GM12878 (cell line): ENCODE data around the gene TNFRSF8. TPM values are rescaled to one million over a fixed set of nuclear protein-coding genes. Genes with fewer than 3 reads are reported as not detected.

Experiments used
- ATAC-seq: fragments of 200-7000 bp; cut with Tn5 transposase; 3 replicates; pipeline ENCODE4 v1.9.1; 2020; ENCODE audit warnings: mild to moderate bottlenecking, moderate library complexity
- BruUV-seq: library from RNA; stranded (reverse); fragments of 400-500 nt; replicated peaks from 2 replicates; lab custom pipeline; 2021; lab: Mats Ljungman, UMichigan
- CTCF ChIA-PET: fragments of 300-600 bp; sonication (Branson Sonifier 250); formaldehyde crosslinking; extraction: SDS; loops from one replicate; lab custom pipeline; 2021; ENCODE audit warnings: inconsistent platforms; lab: Yijun Ruan, JAX
- POLR2A ChIA-PET: fragments of 350-600 bp; formaldehyde crosslinking; extraction: SDS; loops from one replicate; lab custom pipeline; 2021; ENCODE audit warnings: inconsistent platforms; lab: Charles Lee
- RAD21 ChIA-PET: fragments of 300-600 bp; sonication (Branson Sonifier 250); formaldehyde crosslinking; loops from one replicate; lab custom pipeline; 2023; ENCODE audit warnings: antibody characterized with exemption; ENCODE audit not compliant: unreplicated experiment; lab: Charles Lee
- SMC1A ChIA-PET: fragments of 300-600 bp; sonication (Branson Sonifier 250); formaldehyde crosslinking; loops from one replicate; lab custom pipeline; 2023; ENCODE audit not compliant: unreplicated experiment, uncharacterized antibody; lab: Charles Lee
- DNase-seq: peaks from one replicate; pipeline ENCODE4 v3.0.0-alpha.2; 2011; ENCODE audit warnings: low read depth, low spot score
- FAIRE-seq: peaks from 3 replicates; lab custom pipeline; 2011; peaks lifted over from hg19 to GRCh38; lab: Jason Lieb, UNC
- H2AFZ ChIP-seq: 2 replicates; pipeline ENCODE4 v1.6.0; 2011; ENCODE audit warnings: low read depth, low read length, control low read depth; ENCODE audit not compliant: control insufficient read depth
- H3K27ac ChIP-seq: 2 replicates; pipeline ENCODE4 v1.5.1; 2011; ENCODE audit warnings: control low read depth; ENCODE audit not compliant: control insufficient read depth, insufficient read depth
- H3K27me3 ChIP-seq, 2 experiments: replicated peaks in 1 of 2; 2 replicates each; pipeline versions ENCODE4 v1.6.0 to v1.6.1; 2011; ENCODE audit warnings: low read length in 1 of 2; ENCODE audit not compliant: control insufficient read depth in 2 of 2, insufficient read depth in 2 of 2
- H3K36me3 ChIP-seq, 2 experiments: 2 replicates each; pipeline ENCODE4 v1.5.1; 2011; ENCODE audit warnings: low read length in 1 of 2; ENCODE audit not compliant: control insufficient read depth in 2 of 2, insufficient read depth in 2 of 2
- H3K4me1 ChIP-seq: 2 replicates; pipeline ENCODE4 v1.6.1; 2011; ENCODE audit warnings: mild to moderate bottlenecking, low read length, moderate library complexity, mixed read lengths; ENCODE audit not compliant: control insufficient read depth, insufficient read depth
- H3K4me2 ChIP-seq: 2 replicates; pipeline ENCODE4 v1.6.0; 2011; ENCODE audit warnings: control low read depth; ENCODE audit not compliant: control insufficient read depth, insufficient read depth
- H3K4me3 ChIP-seq: fragments of 200-600 bp; sonication (generic); 2 replicates; pipeline ENCODE4 v1.5.1; 2016
- H3K79me2 ChIP-seq: 2 replicates; pipeline ENCODE4 v1.6.0; 2011; ENCODE audit warnings: low read length; ENCODE audit not compliant: control insufficient read depth, insufficient read depth
- H3K9ac ChIP-seq: 2 replicates; pipeline ENCODE4 v1.8.0; 2011; ENCODE audit warnings: low read length, control low read depth, mixed read lengths; ENCODE audit not compliant: control insufficient read depth, insufficient read depth
- H3K9me3 ChIP-seq: replicated peaks from 3 replicates; pipeline ENCODE4 v1.5.1; 2011; ENCODE audit warnings: mild to moderate bottlenecking, low read length; ENCODE audit not compliant: control insufficient read depth, insufficient read depth
- H4K20me1 ChIP-seq: 2 replicates; pipeline ENCODE4 v1.6.0; 2011; ENCODE audit not compliant: control insufficient read depth, insufficient read depth
- BACH1 ChIP-seq: fragments of 450-650 bp; IDR thresholded peaks from 2 replicates; pipeline ENCODE4 v1.6.1; 2017; ENCODE audit warnings: mild to moderate bottlenecking, borderline replicate concordance
- BCL3 ChIP-seq: IDR thresholded peaks from 2 replicates; pipeline ENCODE4 v1.6.1; 2011; ENCODE audit warnings: borderline replicate concordance, low read depth, mild to moderate bottlenecking, moderate library complexity, low read length; ENCODE audit not compliant: insufficient read depth, poor library complexity, severe bottlenecking
- CBX3 ChIP-seq: fragments of 200-600 bp; sonication (generic); IDR thresholded peaks from 2 replicates; pipeline ENCODE4 v1.6.1; 2016; ENCODE audit warnings: low read depth, borderline replicate concordance
- CHD1 ChIP-seq: IDR thresholded peaks from 2 replicates; pipeline ENCODE4 v1.6.1; 2012; ENCODE audit warnings: low read depth, low read length, improper control_type of control experiment
- IRF4 ChIP-seq: IDR thresholded peaks from 2 replicates; pipeline ENCODE4 v1.6.1; 2011; ENCODE audit warnings: low read depth, low read length
- ZNF24 ChIP-seq: fragments of 450-650 bp; IDR thresholded peaks from 2 replicates; pipeline ENCODE4 v1.6.1; 2017; ENCODE audit warnings: antibody characterized with exemption, mild to moderate bottlenecking
- WGBS: methylation state at CpG from one replicate; pipeline ENCODE4 v1.1.6; 2016; ENCODE audit warnings: low lambda C conversion rate; ENCODE audit not compliant: insufficient replicate concordance, insufficient coverage; ENCODE audit errors: missing lambda C conversion rate; 5-methylcytosine and 5-hydroxymethylcytosine counted together
- in situ Hi-C: fragments of 300-500 bp; cut with MboI; formaldehyde crosslinking; loops from 9 replicates; pipeline ENCODE4 v1.14.3; 2018; ENCODE audit warnings: mixed read lengths
- intact Hi-C: fragments of 100-400 bp; cut with micrococcal nuclease; formaldehyde crosslinking; loops from one replicate; pipeline ENCODE4 v1.14.2; 2022; ENCODE audit not compliant: unreplicated experiment
- polyA plus RNA-seq, 11 experiments: library from polyadenylated mRNA; depleted of rRNA in 4 of 11; unstranded in 6 of 11; stranded (reverse) in 5 of 11; fragments of >200 nt; fragmentation: Nextera tagmentation in 4 of 11; fragmentation: Illumina TruSeq in 1 of 11; extraction: Ambion mirVana in 4 of 11; extraction: Trizol in 1 of 11; gene quantifications; 1 replicate in 1 of 11; 2 replicates in 10 of 11; pipeline versions ENCODE4 v1.2.1 to v1.2.3, GENCODE V29; 2011 to 2016; ENCODE audit warnings: inconsistent platforms in 2 of 11, missing spikeins in 2 of 11, low read depth in 1 of 11
- total RNA-seq, 4 experiments: library from RNA; depleted of rRNA in 3 of 4; stranded (reverse); fragments of >200 nt in 3 of 4; fragmentation: Illumina TruSeq in 1 of 4; extraction: Trizol in 1 of 4; gene quantifications; 2 replicates each; pipeline versions ENCODE4 v1.2.1 to v1.2.3, GENCODE V29; 2013 to 2021

The TNFRSF8 gene
- total and polyA plus RNA-seq, 10 of the 15 experiments (the other 5 are each of a cell fraction or from before 2014, with no cell fraction given): 9.8 to 114 (median 58.8) TPM

- TF ChIP-seq CBX3: no peak
These were observed 87.5 kb downstream of the TNFRSF8 start (continued) for GRCh38 chr1:12150456-12151200.

- Histone ChIP-seq H4K20me1 (no peaks in the 10 kb centered on the region), H3K4me1 (peaks cover 76% of the 10 kb centered on the region), H2AFZ (no peak overlapping the region), H3K79me2 (no peaks in the 10 kb centered on the region), H3K9me3 (no peaks in the 10 kb centered on the region), H3K27me3 (no peaks in the 10 kb centered on the region), H3K27ac (peak overlapping the region; percentile 84), H3K4me3 (no peak overlapping the region), H3K36me3 (no peaks in the 10 kb centered on the region), H3K9ac (no peak overlapping the region; the same call in 1 of the 2 replicates), H3K4me2 (peak overlapping the region; percentile 75)
- CTCF ChIA-PET: interaction anchor here (1.4 to 6.9 kb wide), 5 partner anchors 11 to 57 kb away, joined by 4 to 47 read pairs (median 6); no protein-coding TSS in a partner anchor
- WGBS: 100% methylated on average over 2 of the region's 2 CpGs
- intact Hi-C loops (no loop called here), in situ Hi-C loops (loop anchor here (25.0 kb wide), 1 partner anchor 1586 kb away; no protein-coding TSS in a partner anchor)
- POLR2A ChIA-PET: interaction anchor here (1.3 to 11.6 kb wide), 5 partner anchors 10 to 241 kb away, joined by 3 to 166 read pairs (median 35); no protein-coding TSS in a partner anchor
- TF ChIP-seq BACH1 (no peak), CHD1 (0 out of 2 replicates have a peak, but pooled peaks have one; percentile 7), IRF4 (no peak), ZNF24 (peak; percentile 94), BCL3 (no peak)
- DNase-seq: no peak
- RAD21 ChIA-PET: interaction anchor here (2.1 to 12.5 kb wide), 5 partner anchors 10 to 50 kb away, joined by 7 to 119 read pairs (median 116); partner anchors contain the start of gene TNFRSF1B
- no peak for ATAC-seq
- no peak for FAIRE-seq
- no TSS peak for BruUV-seq
- SMC1A ChIA-PET: interaction anchor here (1.0 to 19.3 kb wide), 6 partner anchors 12 to 72 kb away, joined by 3 to 347 read pairs (median 12); partner anchors contain the start of gene TNFRSF1B
These were observed 88.4 kb downstream of the TNFRSF8 start for GRCh38 chr1:12151465-12151864.
